Embryonic facial prominence (tissue), 1 donor: ENCODE results near the gene UBE2R2.
"Not testable (repeated sequence)": the region's sequence is repeated elsewhere in the genome, so short reads cannot be mapped to it uniquely, and the experiment has no call there.

Experiments used
- DNase-seq: peaks from one replicate; pipeline ENCODE4 v3.0.0-alpha.2; 2016; ENCODE audit errors: extremely low spot score

The UBE2R2 gene

DNA sequence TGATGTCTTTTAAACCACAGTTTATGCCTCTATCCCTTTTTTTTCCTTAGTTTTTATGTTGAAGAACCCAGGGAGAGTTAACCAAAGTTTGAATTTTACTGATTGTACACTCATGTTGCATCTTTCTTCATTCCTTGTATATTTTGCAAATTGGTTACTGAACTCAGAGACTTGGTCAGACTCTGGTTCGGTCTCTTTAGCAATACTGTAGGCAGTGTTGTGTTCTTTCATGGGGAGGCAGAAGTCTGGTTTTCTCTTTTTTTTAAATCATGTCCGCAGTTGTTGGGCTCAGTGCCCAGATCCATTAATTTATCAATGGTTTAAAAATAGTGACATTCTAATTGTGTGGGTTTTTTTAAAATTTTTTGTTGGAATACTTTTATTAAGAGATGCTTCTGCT is 23.4 kb downstream of the UBE2R2 start:
- no peak for DNase-seq

DNA sequence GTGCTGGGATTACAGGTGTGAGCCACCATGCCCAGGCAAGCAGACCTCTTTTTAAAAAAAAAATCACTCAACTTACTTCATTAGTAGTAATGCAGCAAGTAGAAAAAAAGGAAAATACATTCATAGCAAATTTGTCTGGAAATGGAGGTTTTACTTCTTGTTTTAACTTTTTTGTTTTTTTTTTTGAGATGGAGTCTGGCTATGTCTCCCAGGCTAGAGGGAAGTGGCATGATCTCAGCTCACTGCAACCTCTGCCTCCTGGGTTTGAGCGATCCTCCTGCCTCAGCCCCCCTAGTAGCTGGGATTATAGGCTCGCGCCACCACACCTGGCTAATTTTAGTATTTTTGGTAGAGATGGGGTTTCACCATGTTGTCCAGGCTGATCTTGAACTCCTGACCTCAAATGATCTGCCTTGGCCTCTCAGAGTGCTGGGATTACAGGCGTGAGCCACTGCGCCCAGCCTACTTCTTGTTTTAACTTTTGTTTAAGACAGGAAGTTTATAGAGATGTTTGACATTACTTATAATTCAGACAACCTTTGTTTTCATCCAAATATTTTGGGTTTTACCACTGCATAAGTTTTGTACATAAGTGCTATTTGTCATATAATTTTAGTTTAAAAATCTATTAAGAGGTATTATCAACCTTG is 26.5 kb downstream of the UBE2R2 start:
- no peak for DNase-seq

DNA sequence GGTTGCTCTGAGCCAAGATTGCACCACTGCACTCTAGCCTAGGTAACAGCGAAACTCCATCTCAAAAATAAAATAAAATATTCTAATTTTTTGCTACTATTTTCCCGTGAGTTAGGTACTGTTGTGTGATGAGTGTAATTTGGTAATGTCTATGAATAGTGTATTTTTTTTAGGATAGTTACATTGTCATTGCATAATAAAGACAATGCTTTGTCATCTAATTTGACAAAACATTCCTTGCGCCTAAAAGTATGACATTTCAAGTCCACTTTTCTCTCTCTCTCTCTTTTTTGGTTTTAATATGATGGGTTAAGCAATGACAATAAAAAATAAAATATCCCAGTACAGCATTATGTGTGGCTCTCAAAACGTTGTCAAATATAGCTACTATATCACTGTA is 29.3 kb downstream of the UBE2R2 start:
- no peak for DNase-seq

DNA sequence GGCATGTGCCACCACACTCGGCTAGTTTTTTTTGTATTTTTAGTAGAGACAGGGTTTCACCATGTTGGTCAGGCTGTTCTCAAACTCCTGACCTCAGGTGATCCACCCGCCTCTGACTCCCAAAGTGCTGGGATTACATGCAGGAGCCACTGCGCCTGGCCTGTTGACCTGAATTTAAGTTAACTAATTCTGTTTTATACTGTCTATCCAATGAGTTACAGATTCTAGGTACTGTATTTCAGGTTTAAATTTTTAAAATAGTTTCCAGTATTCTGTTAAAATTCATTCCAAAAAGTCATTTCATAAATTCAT is 30.9 kb downstream of the UBE2R2 start:
- DNase-seq = not testable (repeated sequence)

DNA sequence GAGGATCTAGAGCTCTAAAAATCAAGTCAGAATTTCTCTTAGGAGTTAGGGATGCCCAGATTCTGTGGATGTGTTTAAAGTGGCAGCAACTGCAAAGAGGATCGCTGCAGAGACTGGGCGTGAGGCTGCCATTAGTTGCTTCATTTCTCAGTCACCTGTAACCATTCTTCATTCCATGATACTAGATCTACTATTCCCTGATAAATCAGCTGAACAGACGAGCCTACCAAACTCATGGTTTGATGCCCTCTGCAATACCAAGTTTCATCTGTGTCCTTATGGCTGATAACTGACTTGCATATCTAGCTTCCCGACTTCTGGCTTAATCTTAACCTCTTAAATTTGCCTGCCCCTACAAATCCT is 33.3 kb downstream of the UBE2R2 start:
- no peak for DNase-seq

DNA sequence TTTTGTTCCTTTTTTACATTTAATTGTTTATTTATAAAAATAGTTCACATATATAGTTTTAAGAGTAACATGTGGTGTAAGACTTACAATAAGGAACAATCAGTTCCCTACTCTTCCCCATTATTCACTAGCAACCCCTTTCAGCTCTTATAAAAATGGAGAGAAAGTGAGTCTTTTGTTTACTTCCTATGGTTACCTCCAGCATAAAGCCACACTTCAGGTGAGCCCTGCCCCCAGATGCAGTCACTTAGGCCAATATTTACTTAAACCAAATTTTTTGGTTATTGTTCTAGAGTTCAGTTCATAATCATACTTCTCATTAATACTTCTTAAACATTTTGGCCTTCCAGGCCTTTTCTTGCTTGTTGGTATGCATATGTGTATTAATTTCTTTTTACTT is 33.7 kb downstream of the UBE2R2 start:
- no peak for DNase-seq

DNA sequence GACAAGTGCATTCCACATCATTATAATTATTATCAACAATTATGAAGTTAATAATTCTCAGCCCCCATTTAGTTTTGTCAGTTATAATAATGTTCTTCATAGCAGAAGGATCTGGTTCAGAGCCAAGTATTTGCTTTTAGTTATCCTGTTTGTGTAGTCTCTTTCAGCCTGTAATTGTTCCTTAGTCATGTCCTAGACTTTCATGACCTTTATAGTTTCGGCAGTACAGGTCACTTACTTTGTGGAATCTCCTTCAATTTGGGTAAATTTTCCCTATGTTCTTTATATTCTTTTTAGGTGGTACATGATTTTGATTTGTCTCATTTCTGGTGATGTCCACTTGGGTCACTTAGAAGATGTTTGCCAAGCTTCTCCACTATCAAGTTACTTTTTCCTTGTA is 34.3 kb downstream of the UBE2R2 start:
- DNase-seq = no peak

DNA sequence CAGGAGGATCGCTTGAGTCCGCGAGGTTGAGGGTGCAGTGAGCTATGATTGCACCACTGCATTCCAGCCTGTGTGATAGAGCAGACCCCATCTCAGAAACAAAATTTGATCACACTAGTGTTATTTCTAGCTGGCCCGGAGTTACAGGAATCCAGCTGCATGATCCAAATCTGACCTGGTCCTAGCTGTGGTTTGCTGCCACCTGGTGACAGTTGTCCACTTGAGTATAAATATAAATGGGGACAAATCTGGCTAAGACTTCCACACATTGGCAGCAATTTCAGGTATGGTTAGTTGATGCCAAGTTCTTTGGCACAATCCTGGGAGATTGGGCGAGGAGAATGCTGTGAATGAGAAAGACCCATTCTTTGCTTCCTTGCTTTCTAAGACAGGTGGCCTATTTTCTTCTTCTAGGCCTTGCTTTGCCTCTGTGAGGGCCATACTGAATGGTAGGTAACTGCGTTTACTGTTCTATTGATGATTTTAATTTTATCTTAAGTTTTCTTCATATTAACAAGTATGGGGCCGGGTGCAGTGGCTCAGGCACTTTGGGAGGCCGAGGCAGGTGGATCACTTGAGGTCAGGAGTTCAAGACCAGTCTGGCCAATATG is 35.4 kb downstream of the UBE2R2 start:
- no peak for DNase-seq

DNA sequence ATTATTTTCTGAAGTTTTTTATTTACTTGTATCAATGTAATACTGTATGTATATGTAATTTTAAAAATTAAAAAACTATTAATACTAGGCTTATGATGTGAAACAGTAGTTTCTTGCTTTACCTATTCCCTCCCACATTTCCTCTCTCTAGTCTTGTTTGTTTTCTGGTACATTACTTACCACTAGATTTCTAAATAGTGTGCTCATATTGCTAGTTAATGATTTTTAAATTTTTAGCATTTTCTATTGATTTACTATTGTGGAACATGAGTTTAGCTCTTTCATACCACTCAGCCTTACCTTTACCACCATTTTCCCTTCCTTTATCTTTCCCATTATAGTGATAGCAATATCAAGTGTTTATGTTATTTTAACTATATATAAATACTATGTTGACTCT is 39.3 kb downstream of the UBE2R2 start:
- DNase-seq = no peak

DNA sequence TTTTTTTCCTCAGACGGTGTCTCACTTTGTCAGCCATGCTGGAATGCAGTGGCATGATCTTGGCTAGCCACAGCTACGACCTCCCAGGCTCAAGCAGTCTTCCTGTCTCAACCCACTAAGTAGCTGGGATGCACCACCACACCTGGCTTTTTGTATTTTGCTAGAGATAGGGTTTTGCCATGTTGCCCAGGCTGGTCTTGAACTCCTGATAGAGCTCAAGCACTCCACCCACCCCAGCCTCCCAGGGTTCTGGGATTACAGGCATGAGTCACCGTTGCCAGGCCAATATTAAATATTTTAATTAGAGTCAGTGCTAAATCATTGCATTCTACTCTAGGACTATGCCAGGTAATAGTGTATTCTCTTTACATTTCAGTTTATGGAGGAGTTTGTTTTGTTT is 41.5 kb downstream of the UBE2R2 start:
- no peak for DNase-seq

DNA sequence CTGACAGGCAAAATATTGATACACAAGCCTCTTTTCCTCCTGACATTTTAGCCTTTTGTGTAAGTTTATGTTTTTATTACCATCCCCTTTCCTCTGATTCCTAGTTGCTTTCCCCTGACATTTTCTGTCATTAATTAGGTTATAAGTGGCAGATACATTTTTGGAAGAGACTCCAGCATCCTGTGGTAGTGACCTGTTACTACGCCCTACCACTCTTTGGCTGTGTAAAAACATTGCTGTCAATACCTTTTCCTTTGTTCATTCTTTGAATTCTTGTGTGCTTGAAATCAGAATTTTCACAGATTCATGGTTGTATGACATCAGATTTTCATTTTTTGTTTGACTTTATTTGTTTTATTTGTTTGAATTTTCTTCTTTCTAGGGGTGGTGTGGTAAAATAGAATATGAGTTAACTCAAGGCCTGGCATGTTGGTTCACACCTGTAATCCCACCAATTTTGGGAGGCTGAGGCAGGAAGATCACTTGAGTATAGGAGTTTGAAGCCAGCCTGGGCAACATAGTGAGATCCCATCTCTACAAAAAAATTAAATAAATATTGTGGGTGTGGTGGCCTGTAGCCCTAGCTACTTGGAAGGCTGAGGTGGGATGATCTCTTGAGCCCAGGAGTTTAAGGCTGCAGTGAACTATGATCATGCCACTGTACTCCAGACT is 43.4 kb downstream of the UBE2R2 start:
- DNase-seq = no peak

DNA sequence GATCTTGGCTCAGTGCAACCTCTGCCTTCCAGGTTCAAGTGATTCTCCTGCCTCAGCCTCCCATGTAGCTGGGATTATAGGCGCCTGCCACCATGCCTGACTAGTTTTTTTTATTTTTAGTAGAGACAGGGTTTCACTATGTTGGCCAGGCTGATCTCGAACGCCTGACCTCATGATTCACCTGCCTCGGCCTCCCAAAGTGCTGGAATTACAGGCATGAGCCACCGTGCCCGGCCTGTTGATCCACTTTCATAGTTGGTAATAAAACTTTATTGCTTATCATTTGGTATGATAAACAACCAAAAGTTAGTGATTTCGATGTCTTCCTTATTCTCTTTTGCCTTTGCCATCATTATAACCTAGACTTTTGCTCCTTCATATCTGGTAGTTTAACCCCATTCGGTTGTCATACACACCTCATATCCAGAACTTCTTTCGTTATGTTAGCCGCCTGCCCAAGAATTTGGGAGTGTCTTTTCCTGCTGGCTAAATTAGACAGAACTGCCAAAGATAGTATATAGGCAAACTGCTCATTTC is 45.0 kb downstream of the UBE2R2 start:
- DNase-seq = no peak

DNA sequence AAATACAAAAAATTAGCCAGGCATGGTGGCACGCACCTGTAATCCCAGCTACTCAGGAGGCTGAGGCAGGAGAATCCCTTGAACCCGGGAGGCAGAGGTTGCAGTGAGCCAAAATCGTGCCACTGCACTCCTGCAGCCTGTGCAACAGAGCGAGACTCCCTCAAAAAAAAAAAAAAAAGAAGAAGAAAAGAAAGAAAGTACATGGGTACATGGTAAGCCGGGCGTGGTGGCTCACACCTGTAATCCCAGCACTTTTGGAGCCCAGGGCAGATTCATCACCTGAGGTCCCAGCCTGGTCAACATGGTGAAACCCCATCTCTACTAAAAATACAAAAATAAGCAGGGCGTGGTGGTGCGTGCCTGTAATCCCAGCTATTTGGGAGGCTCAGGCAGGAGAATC is 46.1 kb downstream of the UBE2R2 start:
- not testable (repeated sequence) for DNase-seq

DNA sequence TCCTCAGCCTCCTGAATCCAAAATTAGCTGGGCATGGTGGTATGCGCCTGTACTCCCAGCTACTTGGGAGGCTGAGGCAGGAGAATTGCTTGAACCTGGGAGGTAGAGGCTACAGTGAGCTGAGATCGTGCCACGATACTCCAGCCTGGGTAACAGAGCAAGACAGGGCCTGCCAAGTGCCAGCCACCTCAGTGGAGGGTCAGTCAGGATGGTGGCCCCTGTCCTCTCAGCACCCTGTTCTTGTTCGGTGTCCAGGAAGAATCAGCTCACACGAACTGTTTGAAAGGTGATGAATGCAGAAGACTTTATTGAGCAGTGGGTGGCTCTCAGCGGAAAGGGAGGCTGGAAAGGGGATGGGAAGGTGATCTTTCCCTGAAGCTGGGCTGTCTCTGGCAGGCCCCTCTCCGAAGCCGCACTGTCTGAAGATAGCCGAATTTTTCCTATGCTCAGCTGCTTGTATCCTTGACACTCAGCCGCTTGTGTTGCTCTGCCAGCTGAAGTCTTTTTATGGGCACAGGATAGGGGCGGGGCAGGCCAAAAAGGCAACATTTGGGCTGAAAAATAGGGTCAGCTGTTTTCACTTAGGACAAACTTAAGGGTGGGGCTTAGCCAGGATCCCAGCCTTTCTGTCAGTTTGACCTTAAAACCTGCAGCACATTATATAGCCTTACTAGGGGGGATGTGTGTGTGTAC is 50.9 kb downstream of the UBE2R2 start:
- DNase-seq = no peak

DNA sequence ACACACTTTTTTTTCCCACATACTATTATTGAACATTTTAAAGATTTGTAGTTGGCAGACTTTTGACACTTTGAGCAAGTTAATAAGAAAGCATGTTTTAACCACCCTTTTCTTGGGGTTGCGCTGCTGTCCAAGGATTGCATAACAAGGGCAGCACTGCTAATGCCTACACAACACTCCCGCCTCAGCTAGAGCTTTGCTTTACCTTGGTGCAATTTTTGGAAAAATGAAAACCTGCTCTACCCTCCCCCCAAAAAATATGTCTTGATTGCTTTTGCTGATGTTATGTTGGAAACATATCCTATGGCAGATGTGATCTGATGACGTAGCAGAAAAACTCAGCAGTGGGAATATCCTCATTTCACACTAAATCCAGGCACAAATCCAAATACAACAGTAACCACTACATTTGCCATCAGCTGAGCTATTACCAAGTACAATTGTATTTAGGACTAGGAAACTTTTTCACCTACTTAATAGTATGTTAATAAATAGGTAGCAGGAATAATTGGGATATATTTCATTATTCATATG is 51.5 kb downstream of the UBE2R2 start:
- no peak for DNase-seq

DNA sequence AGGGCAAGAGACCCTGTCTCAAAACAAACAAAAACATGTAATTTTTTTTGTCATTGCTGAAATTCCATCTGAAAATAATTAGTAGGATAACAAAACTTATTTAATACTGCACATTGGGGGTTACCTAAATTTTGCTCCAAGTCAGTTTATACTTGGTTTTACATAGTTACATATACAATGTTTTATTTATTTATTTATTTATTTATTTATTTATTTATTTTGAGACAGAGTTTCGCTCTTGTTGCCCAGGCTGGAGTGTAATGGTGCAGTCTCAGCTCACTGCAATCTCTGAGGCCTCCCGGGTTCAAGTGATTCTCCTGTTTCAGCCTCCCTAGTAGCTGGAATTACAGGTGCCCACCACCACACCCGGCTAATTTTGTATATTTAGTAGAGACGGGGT is 52.3 kb downstream of the UBE2R2 start:
- not testable (repeated sequence) for DNase-seq

DNA sequence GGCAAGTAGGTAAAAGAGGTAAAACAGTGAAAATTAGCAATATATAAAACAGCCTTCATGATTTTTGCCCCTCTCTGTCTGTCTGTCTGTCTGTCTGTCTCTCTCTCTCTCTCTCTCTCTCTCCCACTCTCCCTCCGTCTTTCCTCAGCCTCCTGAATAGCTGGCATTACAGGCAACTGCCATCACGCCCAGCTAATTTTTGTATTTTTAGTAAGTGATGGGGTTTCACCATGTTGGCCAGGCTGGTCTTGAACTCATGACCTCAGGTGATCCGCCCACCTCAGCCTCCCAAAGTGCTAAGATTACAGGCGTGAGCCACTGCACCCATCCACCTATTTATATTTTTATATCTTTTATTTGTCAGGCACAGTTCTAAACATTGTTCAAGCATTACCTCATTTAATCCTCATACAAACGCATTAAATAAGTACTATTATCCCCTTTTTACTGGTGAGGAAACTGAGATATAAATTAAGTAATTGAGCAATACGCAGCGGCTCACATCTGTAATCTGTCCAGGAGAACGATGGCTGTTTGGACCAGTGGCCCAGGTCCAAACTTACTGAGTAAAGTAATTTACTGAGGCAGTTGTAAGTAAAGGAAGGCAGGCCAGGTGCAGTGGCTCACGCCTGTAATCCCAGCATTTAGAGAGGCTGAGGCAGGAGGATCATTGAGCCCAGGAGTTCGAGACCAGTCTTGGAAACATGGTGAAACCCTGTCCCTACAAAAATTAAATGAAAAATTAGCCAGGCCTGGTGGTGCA is 60.9 kb downstream of the UBE2R2 start:
- no peak for DNase-seq

DNA sequence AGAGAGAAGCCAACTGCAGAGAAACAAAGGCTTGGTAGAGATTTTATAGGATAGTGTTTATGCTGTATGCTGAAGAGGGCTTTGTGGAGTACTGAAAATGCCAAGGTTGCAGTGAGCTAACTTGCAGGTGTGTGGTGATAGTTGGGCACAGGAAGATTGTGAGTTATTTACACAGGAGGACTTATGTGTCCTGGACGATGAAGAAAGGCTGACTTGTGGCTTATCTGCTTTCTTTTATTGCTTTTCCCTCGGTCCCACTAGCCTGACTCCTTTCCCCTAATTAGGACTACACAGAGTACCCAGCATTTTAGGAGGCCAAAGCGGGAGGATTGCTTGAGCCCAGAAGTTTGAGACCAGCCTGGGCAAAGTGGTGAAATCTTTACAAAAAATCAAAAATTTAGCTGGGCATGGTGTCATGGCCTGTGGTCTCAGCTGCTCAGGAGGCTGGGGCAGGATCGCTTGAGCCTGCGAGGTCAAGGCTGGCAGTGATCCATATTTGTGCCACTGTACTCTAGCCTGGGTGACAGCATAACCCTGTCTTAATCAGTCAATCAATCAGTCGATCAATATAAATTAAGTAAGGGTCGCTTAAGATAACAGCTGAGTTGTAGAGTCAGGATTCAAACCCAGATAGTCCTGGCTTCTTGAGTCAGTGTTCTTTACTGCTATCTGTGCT is 61.9 kb downstream of the UBE2R2 start:
- DNase-seq = no peak

DNA sequence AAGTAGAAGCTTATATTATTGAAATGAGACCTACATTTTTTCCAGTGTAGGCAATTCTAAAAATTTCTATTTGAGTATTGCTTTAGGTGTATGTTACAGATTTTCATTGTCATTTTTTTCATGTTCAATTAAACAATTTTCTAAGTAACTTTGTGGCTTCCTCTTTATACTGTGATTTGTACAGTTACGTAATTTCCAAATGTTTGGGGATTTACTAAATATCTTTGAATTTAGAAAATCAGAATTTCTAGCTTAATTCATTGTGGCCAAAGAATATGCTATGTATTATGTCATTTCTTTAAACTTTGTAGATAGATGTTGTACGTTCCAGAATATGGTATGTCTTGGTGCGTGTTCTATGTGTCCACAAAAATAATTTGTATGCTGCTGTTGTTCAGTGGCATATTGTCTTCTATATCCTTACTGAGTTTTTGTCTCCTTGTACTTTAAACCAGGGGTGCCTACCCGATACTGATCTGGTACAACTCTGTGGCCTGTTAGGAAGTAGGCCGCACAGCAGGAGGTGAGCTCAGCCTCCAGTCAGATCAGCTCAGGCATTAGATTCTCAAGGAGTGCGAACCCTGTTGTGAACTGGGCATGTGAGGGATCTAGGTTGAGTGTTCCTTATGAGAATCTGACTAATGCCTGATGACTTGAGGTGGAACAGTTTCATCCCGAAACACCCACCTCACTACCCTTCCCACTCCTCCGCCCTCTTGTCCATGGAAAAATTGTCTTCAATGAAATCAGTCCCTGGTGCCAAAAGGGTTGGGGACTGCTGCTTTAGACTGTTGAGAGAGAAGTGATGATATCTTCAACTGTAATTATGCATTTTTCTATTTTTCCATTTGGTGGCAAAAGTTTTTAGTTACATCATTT is 63.5 kb downstream of the UBE2R2 start:
- no peak for DNase-seq

DNA sequence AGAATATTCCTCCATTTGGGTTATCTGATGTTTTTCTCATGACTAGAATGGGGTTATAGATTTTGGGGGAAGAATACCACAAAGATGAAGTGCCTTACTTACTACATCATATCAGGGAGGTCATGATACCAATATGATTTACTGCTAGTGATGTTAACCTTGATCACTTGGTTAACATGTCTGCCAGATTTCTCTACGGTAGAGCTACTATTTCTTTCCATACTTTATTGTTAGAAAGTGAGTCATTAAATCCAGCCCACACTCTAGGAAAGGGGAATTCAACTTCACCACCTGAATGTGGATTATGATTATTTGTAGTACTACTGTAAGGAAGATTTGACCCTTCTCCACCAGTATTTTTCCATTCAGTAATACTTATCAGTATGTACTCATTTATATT is 64.7 kb downstream of the UBE2R2 start:
- no peak for DNase-seq
